ENCODE results near the gene MEGF11.

- TF ChIP-seq CTCF (IDR thresholded peaks at IDR 0.05) (no peak), POLR2A (IDR thresholded peaks at IDR 0.05) (no peak)
Observed at GRCh38 chr15:66170716-66171115, 82.8 kb downstream of the MEGF11 start.

Data from Peyer's patch (tissue), 4 donors.